WERI-Rb-1 (cell line): Measurements from ENCODE around the gene MLC1.

Source experiments
- DNase-seq: peaks from one replicate; pipeline ENCODE4 v3.0.0-alpha.2; 2020
- H3K27ac ChIP-seq: fragments of 250-450 bp; sonication (Bioruptor Pico); 2 replicates; pipeline ENCODE4 v1.5.1; 2020; ENCODE audit warnings: mild to moderate bottlenecking, moderate library complexity
- H3K27me3 ChIP-seq: fragments of 250-450 bp; sonication (Bioruptor Pico); 2 replicates; pipeline ENCODE4 v1.5.1; 2021; ENCODE audit warnings: mild to moderate bottlenecking, low read depth, moderate library complexity; ENCODE audit not compliant: insufficient read depth, severe bottlenecking
- H3K36me3 ChIP-seq: fragments of 250-450 bp; sonication (Bioruptor Pico); 2 replicates; pipeline ENCODE4 v1.5.1; 2020; ENCODE audit warnings: mild to moderate bottlenecking, moderate library complexity
- H3K4me3 ChIP-seq: 2 replicates; pipeline ENCODE4 v1.5.1; 2011; ENCODE audit warnings: low read depth, mild to moderate bottlenecking, control low read depth, low read length
- H3K9me3 ChIP-seq: fragments of 250-450 bp; sonication (Bioruptor Pico); 2 replicates; pipeline ENCODE4 v1.5.1; 2021; ENCODE audit warnings: mild to moderate bottlenecking, moderate library complexity; ENCODE audit not compliant: severe bottlenecking
- TF ChIP-seq, protein P1 (sequence below): IDR thresholded peaks from 2 replicates; pipeline ENCODE4 v1.5.1; 2011; ENCODE audit warnings: low read depth, mild to moderate bottlenecking, control low read depth, inconsistent platforms, low read length

MLC1 gene

DNA sequence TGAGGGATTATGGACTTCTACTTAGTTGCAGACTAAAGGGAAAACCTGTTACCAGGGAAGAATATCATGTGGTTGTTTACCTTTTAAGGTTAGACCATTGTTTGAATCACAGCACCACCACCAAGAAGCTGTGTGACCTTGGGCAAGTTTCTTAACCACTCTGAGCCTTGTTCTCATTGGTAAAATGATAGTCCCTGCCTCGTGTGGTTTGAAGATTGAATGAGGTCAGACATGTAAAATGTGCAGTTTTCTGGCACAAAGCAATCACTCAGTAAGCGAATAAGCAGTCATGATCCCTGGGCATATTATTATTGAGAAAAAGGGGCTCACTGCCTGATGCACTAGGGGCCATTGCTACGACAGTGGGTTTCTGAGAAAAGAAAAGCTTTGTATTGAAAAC, 32.9 kb upstream of the MLC1 start:
- Histone ChIP-seq H3K36me3 (no peaks in the 10 kb centered on the region), H3K4me3 (no peak overlapping the region), H3K9me3 (peaks cover 4% of the 10 kb centered on the region), H3K27ac (no peak overlapping the region), H3K27me3 (no peaks in the 10 kb centered on the region)
- TF ChIP-seq, protein P1, sequence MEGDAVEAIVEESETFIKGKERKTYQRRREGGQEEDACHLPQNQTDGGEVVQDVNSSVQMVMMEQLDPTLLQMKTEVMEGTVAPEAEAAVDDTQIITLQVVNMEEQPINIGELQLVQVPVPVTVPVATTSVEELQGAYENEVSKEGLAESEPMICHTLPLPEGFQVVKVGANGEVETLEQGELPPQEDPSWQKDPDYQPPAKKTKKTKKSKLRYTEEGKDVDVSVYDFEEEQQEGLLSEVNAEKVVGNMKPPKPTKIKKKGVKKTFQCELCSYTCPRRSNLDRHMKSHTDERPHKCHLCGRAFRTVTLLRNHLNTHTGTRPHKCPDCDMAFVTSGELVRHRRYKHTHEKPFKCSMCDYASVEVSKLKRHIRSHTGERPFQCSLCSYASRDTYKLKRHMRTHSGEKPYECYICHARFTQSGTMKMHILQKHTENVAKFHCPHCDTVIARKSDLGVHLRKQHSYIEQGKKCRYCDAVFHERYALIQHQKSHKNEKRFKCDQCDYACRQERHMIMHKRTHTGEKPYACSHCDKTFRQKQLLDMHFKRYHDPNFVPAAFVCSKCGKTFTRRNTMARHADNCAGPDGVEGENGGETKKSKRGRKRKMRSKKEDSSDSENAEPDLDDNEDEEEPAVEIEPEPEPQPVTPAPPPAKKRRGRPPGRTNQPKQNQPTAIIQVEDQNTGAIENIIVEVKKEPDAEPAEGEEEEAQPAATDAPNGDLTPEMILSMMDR = no peak
- no peak for DNase-seq

DNA sequence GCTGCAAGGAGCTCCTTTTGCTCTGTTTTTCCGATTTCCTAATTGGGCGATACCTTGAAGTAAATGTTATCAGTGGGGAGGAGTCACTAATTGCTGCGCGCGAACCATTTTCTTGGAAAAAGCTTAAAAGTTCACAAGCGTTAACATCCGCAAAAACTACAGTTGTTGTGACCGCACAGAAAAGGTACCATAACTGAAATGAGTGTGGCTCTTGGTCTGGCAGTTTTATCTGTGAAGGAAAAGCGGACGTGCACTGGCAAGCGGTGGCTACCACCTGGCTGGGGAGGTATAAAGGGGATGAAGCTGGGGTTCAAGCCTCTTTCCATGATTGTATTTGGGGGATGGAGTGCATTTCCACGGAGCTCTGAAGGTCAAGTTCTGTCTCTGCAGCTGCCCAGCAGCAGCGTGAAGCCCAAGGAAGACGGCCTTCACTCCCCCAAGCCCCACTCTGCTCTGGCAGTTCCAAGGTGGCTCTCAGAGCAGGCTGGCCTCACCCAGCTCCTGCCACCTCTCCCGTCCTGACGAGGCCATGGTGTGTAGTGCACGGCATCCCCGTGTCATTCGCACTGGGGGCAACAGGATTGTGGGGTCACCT, 32.0 kb upstream of the MLC1 start:
- TF ChIP-seq, protein P1 = no peak

DNA sequence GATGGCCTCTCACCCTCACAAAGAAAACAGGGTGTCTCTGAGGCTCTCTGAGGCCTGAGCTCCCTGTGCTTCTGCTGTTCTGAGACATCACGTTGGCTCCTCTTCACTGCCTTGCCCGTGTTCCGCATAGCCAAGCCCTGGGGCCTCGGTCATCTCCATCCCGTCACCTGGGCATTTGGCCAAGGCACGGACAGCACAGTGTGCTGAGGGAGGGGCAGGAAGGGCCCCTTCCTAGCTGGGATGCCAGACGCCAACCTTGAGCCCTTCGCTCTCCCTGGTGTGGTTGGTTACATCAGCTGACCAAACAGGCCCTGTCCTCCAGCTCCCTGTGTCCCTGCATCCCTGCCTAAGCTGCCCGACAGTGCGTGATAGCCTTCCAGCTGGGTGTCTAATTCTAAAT, 30.5 kb upstream of the MLC1 start:
- Histone ChIP-seq H3K4me3 (no peak overlapping the region), H3K36me3 (no peaks in the 10 kb centered on the region), H3K27me3 (no peaks in the 10 kb centered on the region), H3K9me3 (no peaks in the 10 kb centered on the region), H3K27ac (no peak overlapping the region)
- DNase-seq = no peak
- TF ChIP-seq, protein P1 = no peak

More for the DNA sequence above, 32.0 kb upstream of the MLC1 start:
- no peaks in the 10 kb centered on the region for H3K27me3 ChIP-seq
- H3K27ac ChIP-seq = no peak overlapping the region
- peaks cover 4% of the 10 kb centered on the region for H3K9me3 ChIP-seq
- no peak for DNase-seq
- no peaks in the 10 kb centered on the region for H3K36me3 ChIP-seq
- no peak overlapping the region for H3K4me3 ChIP-seq

DNA sequence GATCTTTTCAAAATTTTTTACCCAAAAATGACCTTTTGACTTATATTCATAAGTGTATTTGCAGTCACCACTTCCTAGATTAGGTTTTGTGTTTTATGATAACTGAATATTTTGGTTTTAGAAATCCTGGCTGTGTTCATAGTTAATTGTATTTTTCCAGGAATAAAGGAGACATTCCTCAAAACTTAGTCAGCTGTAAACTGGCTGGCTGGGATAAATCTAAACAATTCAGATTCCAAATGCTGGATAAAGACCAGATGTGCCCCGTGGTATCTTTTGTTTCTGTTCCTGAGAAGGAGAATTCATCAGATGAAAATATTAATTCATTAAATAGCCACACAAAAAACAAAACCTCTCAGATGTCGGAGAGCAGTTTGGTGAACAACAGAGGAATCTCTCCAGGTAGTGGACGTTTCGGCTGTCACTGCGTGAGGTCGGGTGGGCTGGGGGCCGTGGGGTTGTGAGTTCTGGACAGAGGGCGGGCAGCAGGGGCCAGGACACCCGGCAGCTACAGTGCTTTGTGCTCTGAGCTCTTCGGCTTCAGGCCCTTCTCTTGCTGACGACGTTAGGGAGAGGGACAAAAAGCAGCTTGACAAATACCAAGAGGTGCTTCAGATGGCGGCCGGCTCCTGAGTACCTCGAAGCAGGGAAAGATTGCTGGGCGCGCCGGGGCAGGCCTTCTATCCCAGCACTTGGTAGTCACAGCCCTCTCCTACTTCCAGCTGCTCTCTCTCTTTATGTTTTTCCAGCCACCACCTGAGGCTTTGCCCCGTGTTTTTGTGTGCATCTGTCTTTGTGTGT, 29.2 kb upstream of the MLC1 start:
- Histone ChIP-seq H3K36me3 (no peaks in the 10 kb centered on the region), H3K27me3 (no peaks in the 10 kb centered on the region), H3K4me3 (no peak overlapping the region), H3K27ac (no peak overlapping the region), H3K9me3 (no peaks in the 10 kb centered on the region)
- TF ChIP-seq, protein P1 = no peak
- DNase-seq = no peak

DNA sequence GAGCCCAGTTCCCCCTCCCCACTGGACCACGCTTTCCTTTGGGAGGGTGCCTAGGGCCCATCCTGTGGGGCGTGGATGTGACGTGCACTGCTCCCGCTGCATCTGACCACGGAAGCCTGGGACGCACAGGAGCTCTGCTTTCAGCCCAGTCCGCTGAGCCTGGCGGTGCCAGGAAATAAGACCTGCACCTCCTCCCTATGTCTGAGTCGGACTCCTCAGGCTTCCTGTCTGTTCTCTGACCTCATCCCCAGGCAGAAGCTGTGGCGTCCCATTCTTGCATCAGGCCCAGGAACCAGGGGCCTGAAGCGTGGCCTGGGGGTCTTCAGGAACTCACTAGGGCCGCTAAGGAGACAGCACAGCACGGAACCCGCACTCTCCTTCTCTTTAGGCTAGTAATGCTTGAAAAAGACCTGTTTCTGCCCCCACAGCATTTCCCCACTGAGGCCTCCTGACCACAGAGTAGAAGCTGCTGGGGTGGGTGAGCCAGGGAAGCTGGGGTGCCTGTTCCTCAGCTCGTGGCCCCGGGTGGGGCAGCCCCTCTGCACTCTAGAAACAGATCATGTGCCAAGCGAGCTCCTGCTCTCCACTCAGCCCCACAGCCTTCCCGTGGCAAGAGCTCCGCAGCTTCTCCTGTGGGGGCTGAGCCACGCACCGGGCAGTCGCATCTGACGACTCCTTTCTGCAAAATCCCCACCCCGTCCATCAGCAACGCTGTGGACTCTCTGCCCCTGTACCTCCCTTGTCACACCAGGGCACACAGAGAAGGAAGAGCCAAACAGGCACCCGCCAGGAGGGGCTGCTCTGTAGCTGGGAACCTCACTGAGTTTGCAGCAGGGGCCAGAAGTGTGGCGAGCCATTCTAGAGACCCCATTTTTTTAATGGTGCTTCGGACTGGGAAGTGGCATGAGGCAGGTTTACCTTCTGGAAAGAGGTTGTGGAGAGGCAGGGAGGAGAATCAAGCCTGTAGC, 27.2 kb upstream of the MLC1 start:
- DNase-seq = no peak
- Histone ChIP-seq H3K27ac (no peak overlapping the region), H3K36me3 (no peaks in the 10 kb centered on the region), H3K9me3 (no peaks in the 10 kb centered on the region), H3K27me3 (no peaks in the 10 kb centered on the region), H3K4me3 (no peak overlapping the region)
- TF ChIP-seq, protein P1 = no peak
